ENCODE data around the gene DIP2A. TPM values are rescaled to one million over a fixed set of nuclear protein-coding genes. Genes with fewer than 3 reads are reported as not detected.

The DIP2A gene
- total RNA-seq, 4 donors from 2014 or later: 42.3 to 141 (median 52.8) TPM

GRCh38 chr21:46482225-46482845 is 23.6 kb downstream of the DIP2A start:
- WGBS: 92% methylated on average over 6 of the region's 6 CpGs
- DNase-seq (ENCODE audit: low spot score in 2 of 2): no peak
- TF ChIP-seq EP300 (IDR thresholded peaks at IDR 0.05) (no peak), POLR2AphosphoS5 (IDR thresholded peaks at IDR 0.05) (no peak), POLR2A (IDR thresholded peaks at IDR 0.05) (no peak), CTCF (IDR thresholded peaks at IDR 0.05) (no peak)
- H3K4me3 ChIP-seq: no peak overlapping the region
- H3K36me3 ChIP-seq: peaks cover 7% of the 10 kb centered on the region
- H3K4me1 ChIP-seq: peaks cover 13% of the 10 kb centered on the region
- no peak overlapping the region for H3K27ac ChIP-seq
- H3K27me3 ChIP-seq: no peaks in the 10 kb centered on the region
- H3K9me3 ChIP-seq: no peaks in the 10 kb centered on the region

GRCh38 chr21:46482846-46483231 is 24.1 kb downstream of the DIP2A start:
- Histone ChIP-seq H3K27ac (no peak overlapping the region), H3K36me3 (peaks cover 7% of the 10 kb centered on the region), H3K27me3 (no peaks in the 10 kb centered on the region), H3K4me3 (no peak overlapping the region), H3K4me1 (peaks cover 13% of the 10 kb centered on the region), H3K9me3 (no peaks in the 10 kb centered on the region)
- WGBS: 76% methylated on average over 2 of the region's 2 CpGs
- TF ChIP-seq POLR2AphosphoS5 (IDR thresholded peaks at IDR 0.05) (no peak), CTCF (IDR thresholded peaks at IDR 0.05) (no peak), EP300 (IDR thresholded peaks at IDR 0.05) (no peak)
- DNase-seq (ENCODE audit: low spot score in 2 of 2): no peak

GRCh38 chr21:46483300-46484295 is 24.9 kb downstream of the DIP2A start:
- no peak for TF ChIP-seq POLR2AphosphoS5 (IDR thresholded peaks at IDR 0.05)
- TF ChIP-seq EP300 (IDR thresholded peaks at IDR 0.05): no peak
- TF ChIP-seq POLR2A (IDR thresholded peaks at IDR 0.05): no peak
- no peak for TF ChIP-seq CTCF (IDR thresholded peaks at IDR 0.05)
- Histone ChIP-seq H3K27ac (no peak overlapping the region), H3K4me3 (no peak overlapping the region), H3K9me3 (no peaks in the 10 kb centered on the region), H3K4me1 (peaks cover 7% of the 10 kb centered on the region), H3K27me3 (no peaks in the 10 kb centered on the region), H3K36me3 (peaks cover 7% of the 10 kb centered on the region)
- no peak for DNase-seq (ENCODE audit: low spot score in 2 of 2)
- WGBS: 64% methylated on average over 6 of the region's 6 CpGs

DNA sequence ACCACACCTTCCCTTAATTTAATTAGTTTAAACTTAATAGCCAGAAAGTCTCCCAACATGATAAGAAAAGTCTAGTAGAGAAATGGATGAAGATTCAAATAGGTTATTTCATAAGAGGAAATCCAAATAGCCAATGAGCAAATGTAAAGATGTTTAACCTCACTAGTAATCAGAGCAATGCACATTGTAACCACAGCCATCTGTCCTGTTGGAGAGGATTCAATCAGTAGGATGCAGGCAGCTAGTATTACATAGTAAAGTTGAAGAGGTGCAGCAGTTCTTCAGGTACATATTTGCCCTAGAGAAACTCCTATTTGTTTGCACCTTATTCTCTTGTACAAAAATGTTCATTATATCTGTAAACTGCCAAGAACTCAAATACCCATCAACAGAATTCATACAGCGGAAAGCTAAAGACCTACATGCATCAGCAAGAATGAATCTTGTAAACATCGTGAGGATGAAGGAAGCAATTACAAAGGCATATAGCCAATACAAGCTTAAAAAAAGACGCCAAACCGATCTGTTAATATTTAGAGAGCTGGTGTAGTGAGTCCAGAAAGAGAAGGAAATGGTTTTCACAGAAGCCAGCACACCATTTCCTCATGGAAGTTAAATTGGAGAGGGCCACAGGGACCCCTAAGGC is 27.9 kb downstream of the DIP2A start:
- no peaks in the 10 kb centered on the region for H3K4me1 ChIP-seq
- H3K4me3 ChIP-seq: no peak overlapping the region
- TF ChIP-seq EP300 (IDR thresholded peaks at IDR 0.05) (no peak), CTCF (IDR thresholded peaks at IDR 0.05) (no peak), POLR2A (IDR thresholded peaks at IDR 0.05) (no peak), POLR2AphosphoS5 (IDR thresholded peaks at IDR 0.05) (no peak)
- H3K27ac ChIP-seq: no peak overlapping the region
- DNase-seq (ENCODE audit: low spot score in 2 of 2): no peak
- no peaks in the 10 kb centered on the region for H3K27me3 ChIP-seq
- H3K9me3 ChIP-seq: no peaks in the 10 kb centered on the region
- WGBS: 64% methylated on average over 4 of the region's 4 CpGs
- peaks cover 25% of the 10 kb centered on the region for H3K36me3 ChIP-seq

Measured in suprapubic skin (tissue), 4 donors.